ENCODE results near the gene ARHGAP5.

- TF ChIP-seq, protein P1, sequence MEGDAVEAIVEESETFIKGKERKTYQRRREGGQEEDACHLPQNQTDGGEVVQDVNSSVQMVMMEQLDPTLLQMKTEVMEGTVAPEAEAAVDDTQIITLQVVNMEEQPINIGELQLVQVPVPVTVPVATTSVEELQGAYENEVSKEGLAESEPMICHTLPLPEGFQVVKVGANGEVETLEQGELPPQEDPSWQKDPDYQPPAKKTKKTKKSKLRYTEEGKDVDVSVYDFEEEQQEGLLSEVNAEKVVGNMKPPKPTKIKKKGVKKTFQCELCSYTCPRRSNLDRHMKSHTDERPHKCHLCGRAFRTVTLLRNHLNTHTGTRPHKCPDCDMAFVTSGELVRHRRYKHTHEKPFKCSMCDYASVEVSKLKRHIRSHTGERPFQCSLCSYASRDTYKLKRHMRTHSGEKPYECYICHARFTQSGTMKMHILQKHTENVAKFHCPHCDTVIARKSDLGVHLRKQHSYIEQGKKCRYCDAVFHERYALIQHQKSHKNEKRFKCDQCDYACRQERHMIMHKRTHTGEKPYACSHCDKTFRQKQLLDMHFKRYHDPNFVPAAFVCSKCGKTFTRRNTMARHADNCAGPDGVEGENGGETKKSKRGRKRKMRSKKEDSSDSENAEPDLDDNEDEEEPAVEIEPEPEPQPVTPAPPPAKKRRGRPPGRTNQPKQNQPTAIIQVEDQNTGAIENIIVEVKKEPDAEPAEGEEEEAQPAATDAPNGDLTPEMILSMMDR (conservative IDR thresholded peaks at IDR 0.05; ENCODE audit: low read length) = no peak
- no peak for TF ChIP-seq EZH2phosphoT487 (IDR thresholded peaks at IDR 0.05; ENCODE audit: borderline replicate concordance, low read depth, low read length)
Measured at GRCh38 chr14:32205554-32205953, 128.4 kb downstream of the ARHGAP5 start.

All from OCI-LY7 (cell line).